ENCODE measurements around the gene LTK.

- TF ChIP-seq CTCF (IDR thresholded peaks at IDR 0.05) (no peak), POLR2A (IDR thresholded peaks at IDR 0.05) (no peak)
Measured at GRCh38 chr15:41483115-41483514, 30.5 kb downstream of the LTK start.

All from adrenal gland (tissue), 5 donors.